ENCODE results near the gene TNS1.

Gene TNS1

GRCh38 chr2:217863883-217864282 lies 138.9 kb downstream of the TNS1 start:
- no peak for DNase-seq (ENCODE audit: extremely low read depth, low read depth)
- TF ChIP-seq CTCF (IDR thresholded peaks at IDR 0.05; ENCODE audit: low read depth, low read length) = no peak

GRCh38 chr2:217861334-217861877 lies 141.4 kb downstream of the TNS1 start:
- TF ChIP-seq CTCF (IDR thresholded peaks at IDR 0.05; ENCODE audit: low read depth, low read length) = no peak
- DNase-seq (ENCODE audit: extremely low read depth, low read depth) = no peak

- TF ChIP-seq CTCF (IDR thresholded peaks at IDR 0.05; ENCODE audit: low read depth, low read length) = no peak
Observed at GRCh38 chr2:217859926-217860325, 142.9 kb downstream of the TNS1 start.

DNA sequence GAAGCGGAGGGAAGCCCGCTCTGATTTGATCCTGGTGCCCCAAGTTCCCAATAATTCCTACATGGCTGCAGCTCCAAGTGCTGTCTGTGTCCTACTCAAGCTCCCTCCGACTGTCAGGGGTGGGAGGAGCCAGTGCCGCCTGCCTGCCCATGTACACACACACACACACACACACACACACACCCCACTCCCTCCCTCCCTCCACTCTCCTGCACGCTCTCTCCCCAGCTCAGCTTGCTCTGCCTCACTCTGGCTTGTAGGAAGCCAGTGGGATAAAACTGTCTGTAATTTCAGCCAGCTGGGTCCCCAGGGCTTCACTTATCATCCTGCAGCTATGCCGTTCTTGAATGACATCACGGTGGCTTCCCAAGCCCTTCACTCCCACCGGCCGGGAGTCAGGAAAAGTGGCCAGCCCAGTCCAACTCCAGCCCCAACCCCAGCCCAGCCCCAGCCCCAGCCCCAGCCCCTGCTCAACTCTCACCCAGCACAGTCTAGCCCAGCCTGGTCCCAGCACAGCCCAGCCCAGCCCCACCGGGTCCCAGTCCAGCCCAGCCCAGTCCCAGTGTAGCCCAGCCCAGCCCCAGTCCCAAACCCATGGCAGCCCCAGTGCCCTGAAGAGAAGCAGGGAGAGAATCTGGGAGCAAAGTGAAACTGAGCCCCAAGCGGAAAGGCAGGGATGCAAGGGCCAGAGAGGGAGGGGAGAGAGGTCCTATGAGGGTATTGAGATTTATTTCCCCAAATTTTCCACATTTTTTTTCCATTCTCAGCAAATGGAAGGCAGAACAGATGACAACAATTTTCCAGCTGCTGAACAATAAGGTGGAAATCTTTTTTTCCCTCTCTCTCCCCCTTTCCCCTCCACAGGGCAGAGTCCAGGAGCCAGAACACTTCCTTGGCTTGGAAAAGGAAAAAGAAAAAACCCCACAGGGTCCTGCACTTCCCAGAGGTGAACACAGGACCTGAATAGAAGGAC lies 144.0 kb downstream of the TNS1 start:
- DNase-seq (ENCODE audit: extremely low read depth, low read depth) = peak; percentile 87
- no peak for TF ChIP-seq CTCF (IDR thresholded peaks at IDR 0.05; ENCODE audit: low read depth, low read length)

More at GRCh38 chr2:217859926-217860325, 142.9 kb downstream of the TNS1 start:
- no peak for DNase-seq (ENCODE audit: extremely low read depth, low read depth)

GRCh38 chr2:217857624-217858506 lies 144.9 kb downstream of the TNS1 start:
- no peak for DNase-seq (ENCODE audit: extremely low read depth, low read depth)

DNA sequence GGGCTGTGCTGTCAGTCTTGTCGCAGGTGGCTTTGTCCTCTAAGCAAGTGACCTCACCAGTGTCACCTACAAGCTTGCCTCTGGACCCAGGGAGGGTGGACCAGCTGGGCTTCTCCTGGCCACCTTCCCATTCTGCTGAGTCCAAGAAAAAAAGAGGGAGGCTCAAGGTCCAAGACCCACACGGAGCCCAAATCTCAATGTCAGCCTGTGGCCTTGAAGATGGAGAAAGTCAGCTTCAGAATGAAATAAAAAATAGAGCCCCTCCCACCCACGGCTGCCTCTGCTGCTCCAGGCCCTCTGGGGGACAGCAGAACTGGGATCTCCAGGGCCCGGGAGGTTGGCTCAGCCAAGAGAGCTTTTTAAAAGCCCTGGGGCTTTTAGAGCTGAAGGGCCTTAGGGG lies 145.9 kb downstream of the TNS1 start:
- no peak for TF ChIP-seq CTCF (IDR thresholded peaks at IDR 0.05; ENCODE audit: low read depth, low read length)
- no peak for DNase-seq (ENCODE audit: extremely low read depth, low read depth)

More at GRCh38 chr2:217857624-217858506, 144.9 kb downstream of the TNS1 start:
- TF ChIP-seq CTCF (IDR thresholded peaks at IDR 0.05; ENCODE audit: low read depth, low read length) = no peak
